A549 (cell line): ENCODE data around the gene RCVRN. TPM values are rescaled to one million over a fixed set of nuclear protein-coding genes. Genes with fewer than 3 reads are reported as not detected.

Experiments used
- ATAC-seq, 2 experiments: fragments of 200-7000 bp in 1 of 2; fragments of >200 bp in 1 of 2; cut with Nextera tagmentation in 1 of 2; cut with Tn5 transposase in 1 of 2; 3 replicates each; pipeline versions ENCODE4 v1.8.0 to v1.9.1; 2018 to 2020; ENCODE audit warnings: mild to moderate bottlenecking in 1 of 2, moderate library complexity in 1 of 2
- CTCF ChIA-PET: fragments of 300-600 bp; sonication (Branson Sonifier 250); formaldehyde crosslinking; extraction: SDS; loops from one replicate; lab custom pipeline; 2021; ENCODE audit warnings: antibody characterized with exemption, inconsistent platforms; lab: Yijun Ruan, JAX
- POLR2A ChIA-PET: fragments of 350-600 bp; formaldehyde crosslinking; extraction: SDS; loops from one replicate; lab custom pipeline; 2021; ENCODE audit warnings: antibody characterized with exemption, inconsistent platforms; lab: Yijun Ruan, JAX
- DNase-seq, 2 experiments: peaks; one replicate each; pipeline versions ENCODE4 v3.0.0 to v3.0.0-alpha.2; 2011 to 2016; ENCODE audit warnings: low read depth in 1 of 2, low spot score in 1 of 2
- FAIRE-seq: peaks from 2 replicates; lab custom pipeline; 2011; peaks lifted over from hg19 to GRCh38; lab: Jason Lieb, UNC
- H3K27ac ChIP-seq, 2 experiments: fragments of >200 bp; sonication (Bioruptor Twin); formaldehyde crosslinking; 3 replicates each; pipeline ENCODE4 v1.5.1; 2016 to 2017
- H3K4me1 ChIP-seq: fragments of >200 bp; sonication (Bioruptor Twin); formaldehyde crosslinking; 3 replicates; pipeline ENCODE4 v1.6.1; 2016
- H3K4me2 ChIP-seq: fragments of >200 bp; sonication (Bioruptor Twin); formaldehyde crosslinking; 3 replicates; pipeline ENCODE4 v1.6.1; 2016
- H3K4me3 ChIP-seq: fragments of >200 bp; sonication (Bioruptor Twin); formaldehyde crosslinking; 3 replicates; pipeline ENCODE4 v1.5.1; 2016
- H3K9me3 ChIP-seq: fragments of >200 bp; sonication (Bioruptor Twin); formaldehyde crosslinking; 3 replicates; pipeline ENCODE4 v1.6.1; 2016
- BHLHE40 ChIP-seq: IDR thresholded peaks from 2 replicates; pipeline ENCODE4 v1.6.1; 2012; ENCODE audit warnings: low read depth, low read length, inconsistent platforms
- CBX8 ChIP-seq: fragments of 200-600 bp; sonication (generic); IDR thresholded peaks from 2 replicates; pipeline ENCODE4 v1.6.1; 2016
- CHD2 ChIP-seq: fragments of 150-350 bp; IDR thresholded peaks from 2 replicates; pipeline ENCODE4 v1.6.1; 2014; ENCODE audit warnings: low read length; ENCODE audit not compliant: partially characterized antibody
- CTCF ChIP-seq: fragments of >200 bp; sonication (Bioruptor Twin); formaldehyde crosslinking; IDR thresholded peaks from 3 replicates; pipeline ENCODE4 v1.5.1; 2016
- ESRRA ChIP-seq: fragments of 150-350 bp; IDR thresholded peaks from 2 replicates; pipeline ENCODE4 v1.6.1; 2014; ENCODE audit warnings: mild to moderate bottlenecking, low read length, borderline replicate concordance
- FOSB ChIP-seq: fragments of 250-450 bp; sonication (Bioruptor Pico); IDR thresholded peaks from 2 replicates; pipeline ENCODE4 v1.5.0; 2020; ENCODE audit warnings: mild to moderate bottlenecking, moderate library complexity
- FOSL2 ChIP-seq, 2 experiments: fragments of 450-650 bp in 1 of 2; fragments of >200 bp in 1 of 2; sonication (Bioruptor Twin) in 1 of 2; formaldehyde crosslinking; IDR thresholded peaks; 2 replicates each; pipeline versions ENCODE4 v1.5.0 to v1.6.1; 2016 to 2020; ENCODE audit warnings: mild to moderate bottlenecking in 1 of 2, moderate library complexity in 1 of 2
- FOXS1 ChIP-seq: fragments of 250-450 bp; sonication (Bioruptor Pico); IDR thresholded peaks from 2 replicates; pipeline ENCODE4 v1.5.0; 2020; ENCODE audit warnings: mild to moderate bottlenecking, moderate library complexity
- GATA3 ChIP-seq: IDR thresholded peaks from 2 replicates; pipeline ENCODE4 v1.6.1; 2012; ENCODE audit warnings: borderline replicate concordance
- HES2 ChIP-seq: fragments of >200 bp; sonication (Bioruptor Twin); formaldehyde crosslinking; IDR thresholded peaks from 2 replicates; pipeline ENCODE4 v1.6.1; 2016
- HEYL ChIP-seq: fragments of 250-450 bp; sonication (Bioruptor Pico); IDR thresholded peaks from 2 replicates; pipeline ENCODE4 v1.8.0; 2021; ENCODE audit warnings: mild to moderate bottlenecking, moderate library complexity
- HOXA7 ChIP-seq: fragments of 250-450 bp; sonication (Bioruptor Pico); IDR thresholded peaks from 2 replicates; pipeline ENCODE4 v1.5.0; 2020; ENCODE audit warnings: mild to moderate bottlenecking, moderate library complexity
- HOXB13 ChIP-seq: fragments of 250-450 bp; sonication (Bioruptor Pico); IDR thresholded peaks from 2 replicates; pipeline ENCODE4 v1.5.0; 2020; ENCODE audit warnings: low read depth, mild to moderate bottlenecking, moderate library complexity
- HOXB5 ChIP-seq: fragments of 250-450 bp; sonication (Bioruptor Pico); IDR thresholded peaks from 2 replicates; pipeline ENCODE4 v1.5.0; 2020; ENCODE audit warnings: mild to moderate bottlenecking, moderate library complexity
- JUNB ChIP-seq: fragments of >200 bp; sonication (Bioruptor Twin); formaldehyde crosslinking; IDR thresholded peaks from 2 replicates; pipeline ENCODE4 v1.6.1; 2016
- MAFK ChIP-seq: fragments of 450-650 bp; IDR thresholded peaks from 2 replicates; pipeline ENCODE4 v1.6.1; 2014; ENCODE audit not compliant: partially characterized antibody
- MAX ChIP-seq: IDR thresholded peaks from 2 replicates; pipeline ENCODE4 v1.6.1; 2012
- MYC ChIP-seq: IDR thresholded peaks from 2 replicates; pipeline ENCODE4 v1.6.1; 2012; ENCODE audit warnings: mild to moderate bottlenecking, inconsistent platforms, low read length, improper control_type of control experiment, borderline replicate concordance
- NPAS2 ChIP-seq: fragments of 250-450 bp; sonication (Bioruptor Pico); IDR thresholded peaks from 2 replicates; pipeline ENCODE4 v1.8.0; 2022; ENCODE audit warnings: mild to moderate bottlenecking, moderate library complexity, borderline replicate concordance
- NR3C1 ChIP-seq: fragments of >200 bp; sonication (Bioruptor Twin); formaldehyde crosslinking; IDR thresholded peaks from 3 replicates; pipeline ENCODE4 v1.6.1; 2017
- PHF8 ChIP-seq: fragments of 200-600 bp; sonication (generic); IDR thresholded peaks from 2 replicates; pipeline ENCODE4 v1.6.1; 2016; ENCODE audit warnings: low read depth, mild to moderate bottlenecking, antibody characterized with exemption, moderate library complexity, borderline replicate concordance
- POLR2A ChIP-seq: IDR thresholded peaks from 2 replicates; pipeline ENCODE4 v1.6.1; 2012; ENCODE audit warnings: mild to moderate bottlenecking, low read length
- POLR2AphosphoS2 ChIP-seq: conservative IDR thresholded peaks from 2 replicates; pipeline ENCODE4 v1.6.1; 2012; ENCODE audit warnings: low read length, improper control_type of control experiment, inconsistent platforms
- REST ChIP-seq: fragments of 200-600 bp; sonication (generic); IDR thresholded peaks from 2 replicates; pipeline ENCODE4 v1.6.1; 2016; ENCODE audit warnings: antibody characterized with exemption, mild to moderate bottlenecking, moderate library complexity
- RFX5 ChIP-seq: fragments of 450-650 bp; IDR thresholded peaks from 2 replicates; pipeline ENCODE4 v1.7.1; 2014; ENCODE audit warnings: antibody characterized with exemption, mild to moderate bottlenecking, moderate library complexity
- RNF2 ChIP-seq: fragments of 200-600 bp; sonication (generic); IDR thresholded peaks from 2 replicates; pipeline ENCODE4 v1.6.1; 2016; ENCODE audit warnings: low read depth, mild to moderate bottlenecking, antibody characterized with exemption, moderate library complexity, borderline replicate concordance
- SREBF2 ChIP-seq: fragments of 450-650 bp; IDR thresholded peaks from 2 replicates; pipeline ENCODE4 v1.6.1; 2014; ENCODE audit warnings: mild to moderate bottlenecking, moderate library complexity
- TFCP2L1 ChIP-seq: fragments of 250-450 bp; sonication (Bioruptor Pico); IDR thresholded peaks from 2 replicates; pipeline ENCODE4 v1.5.0; 2021; ENCODE audit warnings: mild to moderate bottlenecking
- USF2 ChIP-seq: fragments of 450-650 bp; IDR thresholded peaks from 2 replicates; pipeline ENCODE4 v1.6.1; 2014; ENCODE audit warnings: antibody characterized with exemption
- ZFP36 ChIP-seq: fragments of 450-650 bp; IDR thresholded peaks from 2 replicates; pipeline ENCODE4 v1.6.1; 2014; ENCODE audit warnings: borderline replicate concordance; ENCODE audit not compliant: partially characterized antibody
- ZNF302 ChIP-seq: fragments of 250-450 bp; sonication (Bioruptor Pico); IDR thresholded peaks from 2 replicates; pipeline ENCODE4 v1.9.0; 2021; ENCODE audit warnings: inconsistent platforms, mild to moderate bottlenecking, moderate library complexity
- WGBS: methylation state at CpG from one replicate; pipeline ENCODE4 v1.1.6; 2017; ENCODE audit errors: missing lambda C conversion rate; 5-methylcytosine and 5-hydroxymethylcytosine counted together
- polyA plus RNA-seq, 4 experiments: library from polyadenylated mRNA; depleted of rRNA in 3 of 4; stranded (reverse); fragments of >200 nt; fragmentation: RNase III in 1 of 4; extraction: RNeasy Plus Mini Kit Qiagen cat#74134 plus additional on column Dnase treatment in 1 of 4; gene quantifications; 2 replicates in 3 of 4; 3 replicates in 1 of 4; pipeline ENCODE4 v1.2.3, GENCODE V29; 2011 to 2017

Gene RCVRN
- polyA plus RNA-seq, 2 of the 4 experiments (the other 2 are of a cell fraction): not detected

- TF ChIP-seq HOXB13 (CRISPR knock-in tag): no peak
- TF ChIP-seq, all 56 proteins: peak for 0
Measured at GRCh38 chr17:9937901-9938300, 32.8 kb upstream of the RCVRN start (continued).

GRCh38 chr17:9937241-9937761, 32.2 kb upstream of the RCVRN start:
- H3K4me2 ChIP-seq: no peak overlapping the region
- DNase-seq (no peak), ATAC-seq (peak; percentile 30 to 31; a peak in 4 of 6 replicates), FAIRE-seq (no peak)
- peaks cover 5% of the 10 kb centered on the region; the same call in 2 of the 3 replicates for H3K4me1 ChIP-seq
- TF ChIP-seq TFCP2L1 (CRISPR knock-in tag) (no peak), SREBF2 (no peak), RNF2 (no peak), NPAS2 (CRISPR knock-in tag) (no peak), USF2 (no peak), CTCF (no peak), ZFP36 (no peak), MYC (no peak), HES2 (no peak), BHLHE40 (no peak), ZNF302 (CRISPR knock-in tag) (no peak), CHD2 (no peak), HOXA7 (CRISPR knock-in tag) (no peak), FOXS1 (CRISPR knock-in tag) (no peak), JUNB (no peak), NR3C1 (no peak), MAX (no peak), POLR2AphosphoS2 (no peak), POLR2A (no peak), MAFK (no peak)
- no peak overlapping the region for H3K4me3 ChIP-seq
- no peak overlapping the region for H3K27ac ChIP-seq
- ChIA-PET POLR2A (no interaction called here), CTCF (interaction anchor here (0.7 to 14.9 kb wide), 7 partner anchors 9 to 679 kb away, joined by 3 to 344 read pairs (median 5); no protein-coding TSS in a partner anchor)
- H3K9me3 ChIP-seq: peaks cover 4% of the 10 kb centered on the region; the same call in 2 of the 3 replicates
- WGBS: 75% methylated on average over 13 of the region's 13 CpGs

GRCh38 chr17:9936095-9936494, 31.0 kb upstream of the RCVRN start:
- POLR2A ChIA-PET: no interaction called here
- 21% methylated on average over 3 of the region's 3 CpGs for WGBS
- H3K4me3 ChIP-seq: no peak overlapping the region
- TF ChIP-seq FOSB: no peak
- no peak for TF ChIP-seq GATA3
- no peak for TF ChIP-seq HOXB5 (CRISPR knock-in tag)
- no peak for TF ChIP-seq HES2
- TF ChIP-seq ESRRA: no peak
- no peak for TF ChIP-seq NR3C1
- TF ChIP-seq MYC: no peak
- TF ChIP-seq FOSL2 (IDR thresholded peaks at IDR 0.05): no peak
- no peak for TF ChIP-seq FOSL2 (CRISPR knock-in tag; IDR thresholded peaks at IDR 0.05)
- no peak for TF ChIP-seq REST
- no peak for TF ChIP-seq PHF8
- no peak for TF ChIP-seq CBX8
- no peak for TF ChIP-seq HEYL (CRISPR knock-in tag)
- no peak for TF ChIP-seq FOXS1 (CRISPR knock-in tag)
- TF ChIP-seq RFX5: no peak

More at GRCh38 chr17:9936095-9936494, 31.0 kb upstream of the RCVRN start:
- no peak for FAIRE-seq
- no peak overlapping the region for H3K4me2 ChIP-seq
- CTCF ChIA-PET: interaction anchor here (1.2 to 14.9 kb wide), 10 partner anchors 8 to 711 kb away, joined by 3 to 344 read pairs (median 6); partner anchors contain the start of gene CFAP52
- peaks cover 6% of the 10 kb centered on the region; the same call in 2 of the 3 replicates for H3K4me1 ChIP-seq
- H3K27ac ChIP-seq: no peak overlapping the region
- no peak for ATAC-seq
- no peak for DNase-seq
- H3K9me3 ChIP-seq: peaks cover 4% of the 10 kb centered on the region; the same call in 2 of the 3 replicates
